HEK293 (cell line): Measurements from ENCODE around the gene RPS15.

Experiments
- CTCF ChIA-PET: fragments of 350-600 bp; formaldehyde crosslinking; extraction: SDS; loops from one replicate; lab custom pipeline; 2021; ENCODE audit warnings: antibody characterized with exemption; lab: Yijun Ruan, JAX
- POLR2A ChIA-PET: fragments of 300-600 bp; formaldehyde crosslinking; extraction: SDS; loops from one replicate; lab custom pipeline; 2020; ENCODE audit warnings: antibody characterized with exemption, inconsistent platforms; lab: Yijun Ruan, JAX
- H3K27ac ChIP-seq: fragments of 200-500 bp; sonication (Bioruptor generic); 2 replicates; pipeline ENCODE4 v1.5.1; 2014; ENCODE audit warnings: low read depth, low read length, control low read depth, inconsistent platforms; ENCODE audit errors: extremely low read depth
- H3K36me3 ChIP-seq, 2 experiments: fragments of 200-500 bp in 1 of 2; sonication (Bioruptor generic) in 1 of 2; 1 replicate in 1 of 2; 2 replicates in 1 of 2; pipeline ENCODE4 v1.5.1; 2014 to 2017; ENCODE audit warnings: inconsistent platforms in 2 of 2, low read length in 2 of 2; ENCODE audit not compliant: control insufficient read depth in 2 of 2, insufficient read depth in 1 of 2
- H3K4me1 ChIP-seq: fragments of 200-500 bp; sonication (Bioruptor generic); 2 replicates; pipeline ENCODE4 v1.5.1; 2014; ENCODE audit warnings: mild to moderate bottlenecking, low read length, inconsistent platforms; ENCODE audit not compliant: control insufficient read depth, insufficient read depth
- H3K4me3 ChIP-seq: 2 replicates; pipeline ENCODE4 v1.5.1; 2011; ENCODE audit warnings: low read depth, mild to moderate bottlenecking, control low read depth, low read length, moderate library complexity
- H3K9me3 ChIP-seq: fragments of 200-500 bp; sonication (Bioruptor generic); 2 replicates; pipeline ENCODE4 v1.5.1; 2014; ENCODE audit warnings: low read depth, low read length, inconsistent platforms; ENCODE audit not compliant: control insufficient read depth, insufficient read depth
- KLF9 ChIP-seq: fragments of 450-650 bp; formaldehyde crosslinking; IDR thresholded peaks from 2 replicates; pipeline ENCODE4 v1.5.1; 2016; ENCODE audit warnings: missing biosample characterization, missing genetic modification characterization, low read depth
- RBAK ChIP-seq: fragments of 450-650 bp; formaldehyde crosslinking; IDR thresholded peaks from 2 replicates; pipeline ENCODE4 v1.5.1; 2016; ENCODE audit warnings: missing biosample characterization, missing genetic modification characterization
- ZBTB17 ChIP-seq: fragments of 450-650 bp; formaldehyde crosslinking; IDR thresholded peaks from 2 replicates; pipeline ENCODE4 v1.5.1; 2016; ENCODE audit warnings: missing biosample characterization, missing genetic modification characterization
- ZBTB20 ChIP-seq: fragments of 450-650 bp; formaldehyde crosslinking; IDR thresholded peaks from 2 replicates; pipeline ENCODE4 v1.5.1; 2016; ENCODE audit warnings: missing biosample characterization, missing genetic modification characterization
- ZBTB8A ChIP-seq: fragments of 450-650 bp; formaldehyde crosslinking; IDR thresholded peaks from 2 replicates; pipeline ENCODE4 v1.5.1; 2016; ENCODE audit warnings: missing biosample characterization, missing genetic modification characterization
- ZFP41 ChIP-seq: fragments of 450-650 bp; formaldehyde crosslinking; IDR thresholded peaks from 2 replicates; pipeline ENCODE4 v1.5.1; 2016; ENCODE audit warnings: missing biosample characterization, missing genetic modification characterization, borderline replicate concordance
- ZNF133 ChIP-seq: fragments of 450-650 bp; formaldehyde crosslinking; IDR thresholded peaks from 2 replicates; pipeline ENCODE4 v1.5.1; 2016; ENCODE audit warnings: missing biosample characterization, missing genetic modification characterization
- ZNF155 ChIP-seq: fragments of 450-650 bp; formaldehyde crosslinking; IDR thresholded peaks from 2 replicates; pipeline ENCODE4 v1.5.1; 2016; ENCODE audit warnings: missing biosample characterization, missing genetic modification characterization
- ZNF19 ChIP-seq: fragments of 450-650 bp; formaldehyde crosslinking; IDR thresholded peaks from 2 replicates; pipeline ENCODE4; 2016; ENCODE audit warnings: missing biosample characterization, missing genetic modification characterization, low read depth
- ZNF211 ChIP-seq: fragments of 450-650 bp; formaldehyde crosslinking; IDR thresholded peaks from 2 replicates; pipeline ENCODE4 v1.5.1; 2016; ENCODE audit warnings: low read depth, missing biosample characterization, missing genetic modification characterization
- ZNF426 ChIP-seq: fragments of 450-650 bp; formaldehyde crosslinking; IDR thresholded peaks from 2 replicates; pipeline ENCODE4 v1.5.1; 2017; ENCODE audit warnings: missing biosample characterization, missing genetic modification characterization, mild to moderate bottlenecking, inconsistent platforms, moderate library complexity
- ZNF654 ChIP-seq: fragments of 450-650 bp; formaldehyde crosslinking; IDR thresholded peaks from 2 replicates; pipeline ENCODE4 v1.5.1; 2016; ENCODE audit warnings: low read depth, missing biosample characterization, missing genetic modification characterization
- ZNF664 ChIP-seq: fragments of 450-650 bp; formaldehyde crosslinking; IDR thresholded peaks from 2 replicates; pipeline ENCODE4 v1.5.1; 2016; ENCODE audit warnings: missing biosample characterization, missing genetic modification characterization
- ZNF830 ChIP-seq: fragments of 450-650 bp; IDR thresholded peaks from 2 replicates; pipeline ENCODE4 v1.5.0; 2018; ENCODE audit warnings: missing biosample characterization, missing genetic modification characterization, low read depth, mild to moderate bottlenecking, moderate library complexity
- ZNF837 ChIP-seq: fragments of 450-650 bp; formaldehyde crosslinking; IDR thresholded peaks from 2 replicates; pipeline ENCODE4 v1.5.1; 2016; ENCODE audit warnings: missing biosample characterization, missing genetic modification characterization
- TF ChIP-seq, protein P1 (sequence below): fragments of 450-650 bp; formaldehyde crosslinking; IDR thresholded peaks from 2 replicates; pipeline ENCODE4 v1.5.1; 2016; ENCODE audit warnings: missing biosample characterization, missing genetic modification characterization
- TF ChIP-seq, protein P2 (sequence below): fragments of 450-650 bp; formaldehyde crosslinking; IDR thresholded peaks from 2 replicates; pipeline ENCODE4 v1.5.1; 2016; ENCODE audit warnings: missing biosample characterization, missing genetic modification characterization, low read depth
- TF ChIP-seq, protein P3 (sequence below): fragments of 450-650 bp; formaldehyde crosslinking; IDR thresholded peaks from 2 replicates; pipeline ENCODE4 v1.5.1; 2016; ENCODE audit warnings: missing biosample characterization, missing genetic modification characterization

The RPS15 gene

DNA sequence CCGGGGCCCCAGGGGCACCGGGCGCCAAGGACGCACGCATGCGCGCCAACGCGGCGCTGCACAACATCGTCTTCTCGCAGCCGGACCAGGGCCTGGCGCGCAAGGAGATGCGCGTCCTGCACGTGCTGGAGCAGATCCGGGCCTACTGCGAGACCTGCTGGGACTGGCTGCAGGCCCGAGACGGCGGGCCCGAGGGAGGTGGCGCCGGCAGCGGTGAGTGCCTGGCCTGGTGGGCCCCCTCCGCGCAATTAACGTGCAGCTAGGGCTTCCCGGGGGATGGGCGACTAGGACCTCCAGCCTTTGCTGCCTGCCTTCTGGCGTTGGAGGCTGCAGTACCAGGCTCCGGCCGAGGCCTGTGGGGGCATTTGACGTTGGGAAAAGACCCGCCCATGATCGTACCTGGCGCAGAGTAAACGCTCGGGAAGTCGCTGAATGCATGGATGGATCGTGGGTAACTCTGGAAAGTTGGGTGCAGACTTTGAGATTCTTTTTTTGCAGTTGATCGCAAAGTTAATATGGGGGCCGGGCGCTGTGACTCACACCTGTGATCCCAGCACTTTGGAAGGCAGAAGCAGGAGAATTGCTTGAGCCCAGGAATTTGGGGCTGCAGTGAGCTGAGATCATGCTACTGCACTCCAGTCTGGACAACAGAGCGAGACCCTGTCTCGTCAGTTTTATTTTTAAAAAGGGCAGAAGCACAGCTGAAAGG is 19.0 kb downstream of the RPS15 start:
- CTCF ChIA-PET, result interaction anchor here (0.6 to 1.4 kb wide), 3 partner anchors 9 to 13 kb away, joined by 3 to 5 read pairs (median 4); no protein-coding TSS in a partner anchor
- Histone ChIP-seq H3K36me3 (peaks cover 0 to 16% of the 10 kb centered on the region in 2 experiments; a peak in 1 of 3 replicates), H3K9me3 (no peaks in the 10 kb centered on the region), H3K4me1 (no peaks in the 10 kb centered on the region)
- POLR2A ChIA-PET, result interaction anchor here (0.6 to 1.4 kb wide), 3 partner anchors 12 to 188 kb away, joined by 4 to 6 read pairs (median 4); partner anchors contain the start of gene CIRBP
- TF ChIP-seq ZNF664 (tag by site-specific recombination), result no peak
- no peak for TF ChIP-seq ZBTB8A (tag by site-specific recombination)
- TF ChIP-seq ZNF133 (tag by site-specific recombination), result no peak
- TF ChIP-seq ZNF837 (tag by site-specific recombination), result no peak
- TF ChIP-seq ZFP41 (tag by site-specific recombination), result no peak
- no peak for TF ChIP-seq ZNF654 (tag by site-specific recombination)
- TF ChIP-seq ZBTB17 (tag by site-specific recombination), result no peak
- TF ChIP-seq ZNF426 (tag by site-specific recombination), result no peak
- no peak for TF ChIP-seq ZBTB20
- TF ChIP-seq ZNF211 (tag by site-specific recombination), result no peak
- no peak for TF ChIP-seq RBAK (tag by site-specific recombination)
- TF ChIP-seq, protein P1, sequence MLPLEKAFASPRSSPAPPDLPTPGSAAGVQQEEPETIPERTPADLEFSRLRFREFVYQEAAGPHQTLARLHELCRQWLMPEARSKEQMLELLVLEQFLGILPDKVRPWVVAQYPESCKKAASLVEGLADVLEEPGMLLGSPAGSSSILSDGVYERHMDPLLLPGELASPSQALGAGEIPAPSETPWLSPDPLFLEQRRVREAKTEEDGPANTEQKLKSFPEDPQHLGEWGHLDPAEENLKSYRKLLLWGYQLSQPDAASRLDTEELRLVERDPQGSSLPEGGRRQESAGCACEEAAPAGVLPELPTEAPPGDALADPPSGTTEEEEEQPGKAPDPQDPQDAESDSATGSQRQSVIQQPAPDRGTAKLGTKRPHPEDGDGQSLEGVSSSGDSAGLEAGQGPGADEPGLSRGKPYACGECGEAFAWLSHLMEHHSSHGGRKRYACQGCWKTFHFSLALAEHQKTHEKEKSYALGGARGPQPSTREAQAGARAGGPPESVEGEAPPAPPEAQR (tag by site-specific recombination), result no peak
- TF ChIP-seq ZNF830 (tag by site-specific recombination), result no peak
- no peak for TF ChIP-seq KLF9 (tag by site-specific recombination)
- TF ChIP-seq, all 188 proteins: peak for 0
- Histone ChIP-seq H3K4me3 (no peak overlapping the region), H3K27ac (no peak overlapping the region)

DNA sequence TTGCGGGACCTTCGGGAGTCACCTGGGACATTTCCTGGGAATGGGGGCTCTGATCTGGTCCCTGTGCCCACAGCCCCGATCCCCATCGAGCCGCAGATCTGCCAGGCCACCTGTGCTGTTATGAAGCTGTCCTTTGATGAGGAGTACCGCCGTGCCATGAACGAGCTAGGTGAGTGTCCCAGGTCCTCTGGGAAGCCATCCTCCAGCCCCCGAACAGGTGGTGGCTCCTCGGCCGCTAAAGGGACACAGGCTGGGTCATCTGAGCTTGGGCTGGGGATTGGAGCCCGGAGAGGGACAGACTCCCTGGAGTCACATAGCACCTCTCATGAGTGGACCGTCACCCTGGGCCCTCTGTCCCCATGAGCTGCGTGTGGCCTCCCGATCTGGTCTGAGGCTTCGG is 19.7 kb downstream of the RPS15 start:
- H3K36me3 ChIP-seq, result peaks cover 0 to 16% of the 10 kb centered on the region in 2 experiments; a peak in 1 of 3 replicates
- POLR2A ChIA-PET, result interaction anchor here (0.6 to 1.4 kb wide), 4 partner anchors 11 to 189 kb away, joined by 3 to 6 read pairs (median 4); partner anchors contain the start of gene CIRBP
- TF ChIP-seq ZNF19 (tag by site-specific recombination) (no peak), ZNF155 (tag by site-specific recombination) (no peak)
- TF ChIP-seq, protein P2, sequence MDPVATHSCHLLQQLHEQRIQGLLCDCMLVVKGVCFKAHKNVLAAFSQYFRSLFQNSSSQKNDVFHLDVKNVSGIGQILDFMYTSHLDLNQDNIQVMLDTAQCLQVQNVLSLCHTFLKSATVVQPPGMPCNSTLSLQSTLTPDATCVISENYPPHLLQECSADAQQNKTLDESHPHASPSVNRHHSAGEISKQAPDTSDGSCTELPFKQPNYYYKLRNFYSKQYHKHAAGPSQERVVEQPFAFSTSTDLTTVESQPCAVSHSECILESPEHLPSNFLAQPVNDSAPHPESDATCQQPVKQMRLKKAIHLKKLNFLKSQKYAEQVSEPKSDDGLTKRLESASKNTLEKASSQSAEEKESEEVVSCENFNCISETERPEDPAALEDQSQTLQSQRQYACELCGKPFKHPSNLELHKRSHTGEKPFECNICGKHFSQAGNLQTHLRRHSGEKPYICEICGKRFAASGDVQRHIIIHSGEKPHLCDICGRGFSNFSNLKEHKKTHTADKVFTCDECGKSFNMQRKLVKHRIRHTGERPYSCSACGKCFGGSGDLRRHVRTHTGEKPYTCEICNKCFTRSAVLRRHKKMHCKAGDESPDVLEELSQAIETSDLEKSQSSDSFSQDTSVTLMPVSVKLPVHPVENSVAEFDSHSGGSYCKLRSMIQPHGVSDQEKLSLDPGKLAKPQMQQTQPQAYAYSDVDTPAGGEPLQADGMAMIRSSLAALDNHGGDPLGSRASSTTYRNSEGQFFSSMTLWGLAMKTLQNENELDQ (tag by site-specific recombination), result no peak
- TF ChIP-seq, protein P3, sequence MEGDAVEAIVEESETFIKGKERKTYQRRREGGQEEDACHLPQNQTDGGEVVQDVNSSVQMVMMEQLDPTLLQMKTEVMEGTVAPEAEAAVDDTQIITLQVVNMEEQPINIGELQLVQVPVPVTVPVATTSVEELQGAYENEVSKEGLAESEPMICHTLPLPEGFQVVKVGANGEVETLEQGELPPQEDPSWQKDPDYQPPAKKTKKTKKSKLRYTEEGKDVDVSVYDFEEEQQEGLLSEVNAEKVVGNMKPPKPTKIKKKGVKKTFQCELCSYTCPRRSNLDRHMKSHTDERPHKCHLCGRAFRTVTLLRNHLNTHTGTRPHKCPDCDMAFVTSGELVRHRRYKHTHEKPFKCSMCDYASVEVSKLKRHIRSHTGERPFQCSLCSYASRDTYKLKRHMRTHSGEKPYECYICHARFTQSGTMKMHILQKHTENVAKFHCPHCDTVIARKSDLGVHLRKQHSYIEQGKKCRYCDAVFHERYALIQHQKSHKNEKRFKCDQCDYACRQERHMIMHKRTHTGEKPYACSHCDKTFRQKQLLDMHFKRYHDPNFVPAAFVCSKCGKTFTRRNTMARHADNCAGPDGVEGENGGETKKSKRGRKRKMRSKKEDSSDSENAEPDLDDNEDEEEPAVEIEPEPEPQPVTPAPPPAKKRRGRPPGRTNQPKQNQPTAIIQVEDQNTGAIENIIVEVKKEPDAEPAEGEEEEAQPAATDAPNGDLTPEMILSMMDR (tag by site-specific recombination), result no peak
- TF ChIP-seq, all 188 proteins: peak for 0
- H3K27ac ChIP-seq, result no peak overlapping the region
- CTCF ChIA-PET, result interaction anchor here (0.6 to 1.4 kb wide), 3 partner anchors 8 to 180 kb away, joined by 3 to 5 read pairs (median 4); no protein-coding TSS in a partner anchor
- H3K4me1 ChIP-seq, result no peaks in the 10 kb centered on the region
- H3K4me3 ChIP-seq, result no peak overlapping the region
- no peaks in the 10 kb centered on the region for H3K9me3 ChIP-seq
